Right lobe of liver (tissue), 4 donors: ENCODE measurements around the gene SDHA.

Experiments used
- POLR2A ChIP-seq: fragments of 450-650 bp; IDR thresholded peaks from one replicate; pipeline ENCODE4 v1.6.1; 2017; ENCODE audit warnings: antibody characterized with exemption, mild to moderate bottlenecking
- TF ChIP-seq, protein P1 (sequence below), 4 donors: fragments of 200-600 bp in 3 of 4; fragments of 450-650 bp in 1 of 4; IDR thresholded peaks; one replicate each; pipeline versions ENCODE4 v1.5.1 to v1.8.0; 2016 to 2022; ENCODE audit warnings: antibody characterized with exemption in 4 of 4, mild to moderate bottlenecking in 2 of 4
- donor health status: DM: no; HTN: no; CAD: no.
- donor health status: DM: no; HTN: no; CAD: no.
- donor health status: DM: no; HTN: yes; CAD: no.

DNA sequence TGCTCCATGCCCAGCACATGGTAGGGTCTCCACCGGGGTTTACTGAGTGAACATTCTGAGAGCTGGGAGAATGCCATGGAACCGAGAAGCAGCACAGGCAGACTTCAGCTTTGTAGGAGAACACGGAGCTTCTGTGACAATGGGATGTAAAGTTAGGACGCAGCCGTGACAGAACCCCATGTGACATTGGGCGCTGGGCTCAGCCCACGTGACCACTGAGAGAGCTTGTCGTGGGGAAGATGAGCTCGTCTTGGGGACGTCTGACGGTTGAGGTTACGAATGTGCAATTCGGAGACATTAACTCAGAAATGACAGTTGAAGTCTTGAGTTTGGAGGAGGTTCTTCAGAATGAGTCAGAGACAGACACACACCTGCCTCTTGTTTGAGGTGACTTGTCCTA, 13.5 kb downstream of the SDHA start:
- TF ChIP-seq, protein P1, sequence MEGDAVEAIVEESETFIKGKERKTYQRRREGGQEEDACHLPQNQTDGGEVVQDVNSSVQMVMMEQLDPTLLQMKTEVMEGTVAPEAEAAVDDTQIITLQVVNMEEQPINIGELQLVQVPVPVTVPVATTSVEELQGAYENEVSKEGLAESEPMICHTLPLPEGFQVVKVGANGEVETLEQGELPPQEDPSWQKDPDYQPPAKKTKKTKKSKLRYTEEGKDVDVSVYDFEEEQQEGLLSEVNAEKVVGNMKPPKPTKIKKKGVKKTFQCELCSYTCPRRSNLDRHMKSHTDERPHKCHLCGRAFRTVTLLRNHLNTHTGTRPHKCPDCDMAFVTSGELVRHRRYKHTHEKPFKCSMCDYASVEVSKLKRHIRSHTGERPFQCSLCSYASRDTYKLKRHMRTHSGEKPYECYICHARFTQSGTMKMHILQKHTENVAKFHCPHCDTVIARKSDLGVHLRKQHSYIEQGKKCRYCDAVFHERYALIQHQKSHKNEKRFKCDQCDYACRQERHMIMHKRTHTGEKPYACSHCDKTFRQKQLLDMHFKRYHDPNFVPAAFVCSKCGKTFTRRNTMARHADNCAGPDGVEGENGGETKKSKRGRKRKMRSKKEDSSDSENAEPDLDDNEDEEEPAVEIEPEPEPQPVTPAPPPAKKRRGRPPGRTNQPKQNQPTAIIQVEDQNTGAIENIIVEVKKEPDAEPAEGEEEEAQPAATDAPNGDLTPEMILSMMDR (IDR thresholded peaks at IDR 0.05) = no peak
- no peak for TF ChIP-seq POLR2A
